HL-60/S4 treated with retinoic acid at 250 ng/mL for 4 days and 3 days (cell line): ENCODE results near the gene NEU1.

Source experiments
- in situ Hi-C: fragments of 300-500 bp; cut with MboI; formaldehyde crosslinking; loops from 2 replicates; pipeline ENCODE4 v1.7.0; 2022; ENCODE audit warnings: low sequenced_read_pairs

The NEU1 gene

DNA sequence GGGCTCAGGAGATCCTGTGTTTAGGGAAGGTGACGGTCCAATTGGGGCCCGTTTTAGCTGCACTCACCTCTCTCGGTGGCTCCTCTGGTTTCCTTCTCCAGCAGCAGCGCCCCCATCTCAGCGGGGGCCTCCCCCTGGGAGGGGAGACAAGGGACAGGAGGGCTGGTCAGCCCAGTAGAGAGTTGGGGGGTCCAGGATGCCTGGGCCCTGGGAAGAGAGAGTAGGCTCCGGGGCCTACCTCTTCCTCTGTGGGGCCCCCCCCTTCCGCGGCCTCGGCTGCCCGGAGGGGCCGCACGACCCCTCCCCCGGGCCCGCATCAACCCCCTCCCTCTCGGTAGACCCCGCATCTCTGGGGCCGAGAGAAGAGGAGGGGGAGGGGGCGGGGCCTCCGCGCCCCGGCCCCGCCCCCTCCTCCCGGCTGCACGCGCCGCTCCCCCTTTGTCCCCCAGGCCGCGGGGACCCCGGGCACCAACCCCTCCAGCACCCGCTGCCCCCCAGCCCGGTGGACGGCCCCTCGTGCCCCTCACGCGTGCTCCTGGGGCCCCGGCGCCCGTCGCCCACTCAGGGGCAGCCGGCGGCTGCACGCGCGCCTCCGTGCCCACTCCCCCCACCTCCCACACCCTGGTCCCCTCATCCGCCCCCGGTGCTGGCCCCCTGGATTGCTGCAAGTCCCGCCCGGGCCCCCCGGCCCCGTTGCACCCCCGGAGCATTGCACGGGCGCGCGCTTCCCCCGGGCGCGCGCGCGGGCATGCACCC, 34.4 kb upstream of the NEU1 start:
- in situ Hi-C loops, result no loop called here

DNA sequence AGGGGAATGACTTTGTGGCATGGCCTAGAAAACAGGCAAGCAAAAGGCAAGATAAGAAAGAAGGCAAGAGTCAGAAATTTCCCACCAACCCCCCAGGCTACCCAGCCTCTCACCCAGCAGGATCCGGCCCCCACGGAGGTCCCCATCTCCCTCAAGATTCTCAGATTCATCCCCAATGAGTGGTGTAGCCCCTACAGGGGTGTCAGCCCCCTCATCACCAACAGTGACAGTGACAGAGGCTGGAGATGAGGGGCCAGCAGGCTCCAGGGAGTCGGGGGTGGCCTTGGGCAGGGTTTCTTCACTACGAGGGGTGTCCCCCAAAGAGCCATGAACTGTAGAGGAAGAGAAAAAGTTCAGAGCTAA, 33.9 kb upstream of the NEU1 start:
- in situ Hi-C loops, result no loop called here

DNA sequence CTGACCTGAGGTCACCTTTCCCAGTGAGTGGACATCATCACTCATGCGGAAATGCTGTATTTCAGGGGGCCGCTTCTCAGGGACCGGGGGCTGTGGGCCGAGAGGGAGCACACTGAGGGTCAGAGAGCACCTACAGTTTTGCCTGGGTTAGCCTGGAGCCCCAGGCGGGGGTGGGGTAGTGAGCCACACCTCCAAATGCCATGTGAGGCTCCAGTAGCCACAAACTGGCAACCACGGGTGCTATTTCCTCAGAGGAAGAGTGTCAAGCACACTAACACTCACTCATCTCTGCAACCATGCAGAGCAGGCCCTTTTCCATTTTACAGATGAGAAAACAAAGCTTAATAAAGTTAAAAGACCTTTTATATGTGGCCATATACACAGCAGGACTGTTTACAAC, 30.2 kb upstream of the NEU1 start:
- in situ Hi-C loops, result no loop called here

DNA sequence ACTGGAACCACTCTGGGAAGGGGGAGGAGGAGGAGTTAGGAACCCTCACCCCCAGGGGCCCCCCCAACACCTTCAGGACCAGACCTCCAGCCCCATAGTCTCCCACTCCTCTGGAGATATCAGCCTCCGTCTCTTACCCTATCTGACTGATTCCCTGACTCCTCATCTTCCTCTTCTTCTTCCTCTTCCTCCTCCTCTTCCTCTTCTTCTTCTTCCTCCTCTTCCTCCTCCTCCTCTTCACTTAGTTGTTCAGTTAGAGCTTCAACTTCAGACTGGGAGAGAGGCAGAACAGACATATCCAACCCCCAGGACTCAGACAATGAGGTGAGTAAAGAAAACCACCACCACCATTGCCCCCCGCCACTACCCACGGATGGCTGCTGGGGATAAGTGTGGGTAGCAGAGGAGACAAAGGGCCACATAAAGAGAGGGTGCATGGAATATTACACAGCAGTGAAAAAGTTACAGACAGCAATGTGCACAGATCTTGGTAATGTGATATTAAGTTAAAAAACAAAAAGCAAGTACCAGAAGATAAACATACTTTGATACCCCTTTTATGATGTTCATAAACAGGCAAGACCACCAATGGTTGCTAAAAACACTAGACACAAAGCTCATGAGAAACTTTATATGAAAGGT, 26.8 kb upstream of the NEU1 start:
- in situ Hi-C loops, result no loop called here

DNA sequence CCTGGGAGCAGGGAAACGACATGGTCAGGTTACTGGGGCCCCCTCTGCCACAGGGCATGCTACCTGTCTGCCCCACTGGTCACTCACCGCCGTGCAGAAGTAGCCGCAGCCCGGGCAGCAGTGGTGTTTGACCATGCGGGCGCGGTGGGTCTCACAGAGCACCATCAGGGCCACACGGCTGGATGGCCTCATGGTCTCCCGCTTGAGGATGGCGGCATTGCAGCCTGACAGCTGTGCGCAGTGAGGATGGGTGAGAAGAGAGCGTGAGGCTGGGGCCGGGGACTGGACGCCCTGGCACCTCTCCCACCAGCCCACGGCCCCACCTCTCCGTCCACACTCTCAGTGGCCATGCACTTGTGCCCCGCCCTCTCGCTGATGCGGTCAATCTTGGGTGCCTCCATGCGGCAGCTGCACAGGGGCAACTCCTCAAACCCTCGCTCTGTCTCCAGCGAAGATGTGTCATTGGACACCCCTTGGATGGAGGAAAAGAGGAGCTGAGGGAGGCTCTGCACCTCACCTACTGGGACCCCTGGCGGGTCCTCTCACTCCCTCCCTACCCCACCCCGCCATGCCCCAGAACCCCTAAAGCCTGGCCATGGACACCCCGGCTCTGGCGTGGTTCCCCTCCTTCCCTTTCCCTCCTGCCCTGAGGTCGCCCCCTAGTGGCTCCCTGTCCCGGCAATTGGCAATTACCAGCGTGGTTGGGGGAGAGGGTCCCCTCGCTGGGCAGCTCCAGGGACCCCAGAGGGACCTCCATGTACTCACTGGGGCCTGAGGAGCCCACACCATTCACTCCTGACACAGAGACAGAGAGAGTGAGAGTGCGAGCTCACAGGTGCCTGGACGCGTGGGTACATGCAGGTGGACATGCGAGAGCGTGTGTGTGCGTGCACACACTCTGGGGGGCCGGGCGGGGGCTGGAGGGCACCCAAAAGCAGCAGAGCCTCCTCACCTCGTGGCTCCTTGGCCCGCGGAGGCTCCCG, 25.9 kb upstream of the NEU1 start:
- in situ Hi-C loops, result no loop called here

- in situ Hi-C loops, result no loop called here
These were observed 24.8 kb upstream of the NEU1 start for GRCh38 chr6:31887173-31888007.

DNA sequence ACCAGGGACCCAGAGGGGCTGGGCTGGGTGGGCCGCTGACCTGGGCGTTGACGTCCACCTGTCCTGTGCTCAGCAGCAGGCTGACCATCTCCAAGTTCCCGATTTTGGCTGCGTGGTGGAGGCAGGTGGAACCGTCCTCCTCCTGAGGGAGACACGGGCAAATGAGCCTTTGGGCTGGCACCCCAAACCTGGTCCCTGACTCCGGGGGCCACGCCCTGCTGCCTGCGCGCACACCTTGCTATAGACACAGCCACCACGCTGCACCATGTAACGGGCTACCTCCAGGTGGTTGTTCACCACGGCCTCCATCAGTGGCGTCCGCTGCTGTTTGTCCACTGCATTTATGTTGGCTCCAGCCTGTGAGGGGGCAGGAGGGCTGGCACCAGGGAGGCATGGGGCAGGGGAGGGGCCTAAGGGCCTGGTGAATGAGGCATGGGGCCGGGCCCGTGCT, 23.9 kb upstream of the NEU1 start:
- in situ Hi-C loops, result no loop called here

DNA sequence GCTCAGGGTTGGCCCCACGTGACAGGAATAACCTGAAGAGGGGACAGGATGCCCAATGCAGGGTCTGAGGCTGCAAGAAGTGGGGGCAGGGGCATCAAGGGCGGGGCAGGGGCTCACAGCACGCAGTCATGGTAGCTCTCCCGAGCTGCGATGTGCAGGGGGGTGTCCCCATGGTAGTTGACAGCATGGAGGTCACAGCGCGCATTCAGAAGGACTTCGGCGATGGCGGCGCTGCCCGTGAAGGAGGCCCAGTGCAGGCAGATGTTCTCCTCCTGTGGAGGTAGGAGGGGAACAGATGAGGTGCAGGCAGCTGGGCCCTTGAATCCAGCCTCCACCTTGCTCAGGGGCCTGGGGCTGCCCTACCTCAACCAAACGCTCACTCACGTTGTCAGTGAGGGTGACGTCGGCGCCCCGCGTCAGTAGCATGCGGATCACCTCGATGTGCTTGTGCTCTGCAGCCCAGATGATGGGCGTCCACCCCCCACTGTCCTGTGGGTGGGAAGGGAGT, 22.0 kb upstream of the NEU1 start:
- in situ Hi-C loops, result no loop called here

- in situ Hi-C loops, result no loop called here
These were observed 21.1 kb upstream of the NEU1 start for GRCh38 chr6:31883676-31884075.

GRCh38 chr6:31882344-31882743, 19.7 kb upstream of the NEU1 start:
- in situ Hi-C loops, result no loop called here

GRCh38 chr6:31881136-31881859, 18.7 kb upstream of the NEU1 start:
- in situ Hi-C loops, result no loop called here

DNA sequence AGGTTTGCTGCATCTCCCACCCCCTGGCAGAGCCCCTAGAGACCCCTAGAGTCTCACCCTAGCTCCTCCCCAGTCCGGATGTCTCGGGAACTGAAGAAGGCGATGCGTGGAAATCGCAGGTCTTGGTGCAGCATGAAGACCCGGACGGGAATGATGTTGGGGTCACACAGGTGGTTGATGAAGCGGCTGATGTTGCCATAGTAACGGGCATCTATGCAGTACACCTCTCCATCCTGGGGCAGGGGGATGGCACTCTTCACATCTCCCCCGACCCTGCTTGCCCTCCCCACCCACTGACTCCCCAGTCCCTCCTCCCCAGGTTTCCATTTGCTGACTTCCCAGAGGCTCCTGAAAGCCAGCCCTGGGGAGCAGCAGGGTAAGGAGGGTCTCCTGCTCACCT, 18.0 kb upstream of the NEU1 start:
- in situ Hi-C loops, result no loop called here

GRCh38 chr6:31879901-31880300, 17.3 kb upstream of the NEU1 start:
- in situ Hi-C loops, result no loop called here

- in situ Hi-C loops, result no loop called here
These were observed 16.5 kb upstream of the NEU1 start for GRCh38 chr6:31879143-31879542.

DNA sequence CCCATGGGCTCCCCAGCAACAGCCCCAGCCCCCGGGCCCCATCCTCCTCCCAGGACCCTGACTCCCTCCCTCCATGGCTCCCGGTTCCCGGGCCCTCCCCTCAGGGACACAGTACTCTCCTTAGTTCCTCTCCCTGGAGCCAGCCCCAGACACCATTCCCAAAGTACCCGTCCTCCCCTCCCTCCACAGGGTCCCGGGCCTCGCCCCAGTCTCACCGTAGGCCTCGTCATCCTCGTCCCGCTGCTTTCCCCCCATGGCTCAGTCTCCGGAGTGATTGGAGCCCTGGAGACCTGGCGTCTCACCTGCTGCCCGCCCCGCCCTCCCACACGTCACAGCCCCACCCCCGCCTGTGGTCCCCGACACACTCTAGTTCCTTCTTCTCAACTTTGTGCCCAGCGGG, 16.1 kb upstream of the NEU1 start, which contains the start of gene SLC44A4:
TSS of gene SLC44A4 (minus strand) at position 272 of the 400 bp plus-strand sequence. CDS start at position 255, 17 bp downstream.
- in situ Hi-C loops, result no loop called here

- in situ Hi-C loops, result no loop called here
These were observed 15.6 kb upstream of the NEU1 start for GRCh38 chr6:31878222-31878621.

DNA sequence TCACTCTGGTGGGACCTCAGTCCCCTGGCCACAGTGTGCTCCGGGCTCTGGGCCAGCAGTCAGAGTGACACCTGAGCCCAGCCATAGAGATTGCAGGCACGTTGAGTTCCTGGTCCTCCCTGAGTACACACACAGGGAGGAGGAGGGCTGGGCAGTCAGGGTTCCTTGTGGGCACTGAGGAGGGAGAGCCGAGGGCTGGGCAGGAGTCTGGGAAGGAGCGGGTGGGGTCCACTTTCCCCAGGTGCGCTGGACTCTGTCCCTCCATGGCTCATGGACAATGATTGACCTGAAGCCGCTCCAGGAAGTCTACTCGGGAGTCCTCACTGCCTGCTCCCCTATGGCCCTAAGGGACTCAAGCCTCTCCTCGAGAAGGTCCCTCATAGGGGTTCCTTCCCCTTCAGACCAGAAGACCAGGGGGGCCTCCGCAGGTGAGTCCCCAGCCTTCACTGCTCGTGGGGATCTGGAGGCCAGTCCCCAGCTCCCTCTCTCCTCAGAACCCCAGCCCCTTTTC, 15.1 kb upstream of the NEU1 start:
- in situ Hi-C loops, result no loop called here

GRCh38 chr6:31877125-31877650, 14.6 kb upstream of the NEU1 start:
- in situ Hi-C loops, result no loop called here

DNA sequence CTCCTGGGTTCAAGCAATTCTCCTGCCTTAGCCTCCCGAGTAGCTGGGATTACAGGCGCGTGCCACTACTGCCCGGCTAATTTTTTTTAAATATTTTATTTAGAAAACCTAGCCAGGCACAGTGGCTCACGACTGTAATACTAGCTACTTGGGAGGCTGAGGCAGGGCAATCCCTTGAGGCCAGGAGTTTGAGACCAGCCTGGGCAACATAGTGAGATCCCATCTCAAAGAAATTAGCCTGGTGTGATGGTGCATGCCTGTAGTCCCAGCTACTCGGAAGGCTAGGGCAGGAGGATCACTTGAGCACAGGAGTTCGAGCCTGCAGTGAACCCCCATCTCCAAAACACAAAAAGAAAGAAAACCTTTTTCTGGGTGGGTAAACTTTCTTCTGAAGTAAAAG, 13.7 kb upstream of the NEU1 start:
- in situ Hi-C loops, result no loop called here
